Measurements from ENCODE around the gene ITPA.
"Not testable (repeated sequence)": the region's sequence is repeated elsewhere in the genome, so short reads cannot be mapped to it uniquely, and the experiment has no call there.

Gene ITPA

GRCh38 chr20:3173610-3174441, 35.5 kb upstream of the ITPA start:
- DNase-seq = peak; percentile 94

- DNase-seq = peak; percentile 80
Observed at GRCh38 chr20:3174442-3175261, 34.6 kb upstream of the ITPA start.

DNA sequence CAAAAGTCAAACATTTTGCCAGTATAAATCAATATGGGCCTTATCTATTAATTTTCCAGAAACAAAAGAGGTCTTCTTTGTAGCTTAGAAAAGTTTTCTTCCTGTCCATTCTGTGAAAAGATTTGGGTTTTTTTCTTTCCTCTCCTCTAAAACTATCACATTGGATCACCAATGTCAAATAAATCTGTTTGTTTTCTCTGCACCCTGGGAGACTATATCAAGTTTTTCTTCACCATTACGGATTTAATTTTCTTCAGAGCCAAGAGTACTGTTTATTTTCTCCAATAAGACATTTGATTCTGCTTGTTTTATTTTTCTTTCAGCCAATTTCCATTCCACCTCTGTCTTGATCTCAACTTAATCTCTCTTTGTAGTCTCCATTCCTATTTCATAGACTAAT, 34.0 kb upstream of the ITPA start:
- no peak for DNase-seq

DNA sequence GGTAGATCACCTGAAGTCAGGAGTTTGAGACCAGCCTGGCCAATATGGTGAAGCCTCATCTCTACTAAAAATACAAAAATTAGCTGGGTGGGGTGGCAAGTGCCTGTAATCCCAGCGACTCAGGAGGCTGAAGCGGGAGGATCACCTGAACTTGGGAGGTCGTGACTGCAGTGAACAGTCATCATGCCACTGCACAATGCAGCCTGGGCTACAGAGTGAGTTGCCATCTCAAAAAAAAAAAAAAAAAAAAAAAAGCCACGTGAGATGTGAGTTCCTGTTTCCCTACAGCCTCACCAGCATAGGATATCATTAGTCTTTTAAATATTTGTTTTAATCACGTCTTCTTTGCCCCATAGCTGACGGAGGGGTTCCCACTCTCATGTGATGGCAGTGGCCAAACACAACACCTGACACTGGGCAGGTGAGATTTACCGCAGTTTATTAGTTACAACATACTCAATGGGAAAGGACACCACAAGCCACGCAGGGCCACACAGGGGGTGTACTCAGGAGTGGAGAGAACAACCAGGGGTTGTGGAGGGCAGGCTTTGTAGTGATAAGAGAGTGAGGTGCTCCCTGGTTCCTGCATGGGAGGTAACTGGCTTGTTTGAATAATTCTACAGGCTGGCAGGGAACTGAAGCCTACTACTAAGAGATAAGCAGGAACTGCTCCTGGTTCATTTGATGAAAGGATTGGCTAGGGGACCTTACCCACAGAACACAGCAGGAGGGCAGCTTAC, 31.4 kb upstream of the ITPA start:
- DNase-seq = no peak

GRCh38 chr20:3180319-3180718, 29.0 kb upstream of the ITPA start:
- DNase-seq = peak; percentile 62

GRCh38 chr20:3181270-3181669, 28.0 kb upstream of the ITPA start:
- DNase-seq = no peak

GRCh38 chr20:3182429-3182828, 26.9 kb upstream of the ITPA start:
- DNase-seq = not testable (repeated sequence)

- no peak for DNase-seq
Observed at GRCh38 chr20:3183896-3184612, 25.2 kb upstream of the ITPA start.

GRCh38 chr20:3187861-3188260, 21.4 kb upstream of the ITPA start:
- not testable (repeated sequence) for DNase-seq

- no peak for DNase-seq
Observed at GRCh38 chr20:3188823-3189413, 20.4 kb upstream of the ITPA start.

DNA sequence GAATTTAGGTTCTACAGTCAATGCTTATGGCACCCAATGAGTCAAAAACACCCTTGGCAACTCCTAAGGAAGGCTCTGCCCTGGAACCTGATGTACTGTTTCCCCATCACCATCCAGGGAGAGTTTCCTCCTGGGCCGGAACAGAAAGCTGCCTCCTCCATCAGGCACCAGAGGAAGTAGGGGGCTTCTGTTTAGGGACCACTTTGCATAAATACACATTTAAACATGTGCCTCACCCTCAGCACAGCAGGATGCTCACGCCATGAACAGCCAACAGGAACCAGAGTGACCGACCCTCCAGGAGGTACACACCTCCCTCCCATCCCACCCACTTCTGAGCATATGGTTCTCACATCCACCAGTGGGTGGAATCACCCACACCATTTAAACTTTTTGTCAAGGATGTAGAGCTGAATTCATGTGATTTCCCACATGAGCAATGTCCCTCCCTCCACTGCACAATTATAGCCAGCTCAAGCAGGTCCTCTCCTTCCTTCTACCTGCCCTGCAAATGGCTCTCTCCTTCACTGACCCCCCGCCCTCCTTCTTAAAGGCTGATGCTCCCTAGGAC, 19.7 kb upstream of the ITPA start:
- DNase-seq = no peak

GRCh38 chr20:3190681-3191111, 18.6 kb upstream of the ITPA start:
- no peak for DNase-seq

GRCh38 chr20:3192226-3193015, 16.9 kb upstream of the ITPA start:
- no peak for DNase-seq

- no peak for DNase-seq
Observed at GRCh38 chr20:3193806-3194616, 15.3 kb upstream of the ITPA start.

GRCh38 chr20:3194617-3195280, 14.5 kb upstream of the ITPA start:
- no peak for DNase-seq

DNA sequence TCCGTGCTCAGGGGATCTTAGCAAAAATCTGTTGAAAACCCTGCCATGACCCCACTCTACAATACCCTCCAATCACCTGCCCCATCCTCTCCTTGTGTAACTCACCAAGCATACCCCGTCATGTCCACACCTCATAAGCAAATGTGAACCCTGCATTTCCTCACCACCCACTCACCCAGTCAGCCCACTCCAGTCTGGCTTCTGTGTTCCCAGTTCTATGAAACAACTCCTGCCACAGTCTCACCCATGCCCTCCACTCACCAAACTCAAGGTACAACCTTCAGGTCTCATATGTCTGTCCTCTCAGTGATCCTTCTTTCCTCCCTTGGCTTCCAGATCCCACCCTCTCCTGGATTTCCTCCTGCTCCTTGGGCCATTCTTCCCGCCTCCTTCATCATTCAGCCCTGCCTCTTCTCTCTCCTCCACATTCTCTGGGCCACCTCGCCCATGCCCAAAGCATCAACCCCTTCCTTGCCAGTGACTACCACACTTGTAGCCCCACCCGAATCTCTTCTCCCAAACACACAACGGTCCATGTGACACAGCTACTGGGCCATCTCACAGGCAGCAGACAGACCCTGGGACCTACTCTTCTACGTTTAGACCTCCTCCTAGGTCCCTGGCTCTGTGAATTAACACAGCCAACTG, 13.6 kb upstream of the ITPA start:
- no peak for DNase-seq

GRCh38 chr20:3199206-3199605, 10.1 kb upstream of the ITPA start:
- no peak for DNase-seq

- DNase-seq = no peak
Observed at GRCh38 chr20:3199976-3200755, 9.1 kb upstream of the ITPA start.

All from NCI-H82 (cell line).